ENCODE data around the gene CCDC170.

DNA sequence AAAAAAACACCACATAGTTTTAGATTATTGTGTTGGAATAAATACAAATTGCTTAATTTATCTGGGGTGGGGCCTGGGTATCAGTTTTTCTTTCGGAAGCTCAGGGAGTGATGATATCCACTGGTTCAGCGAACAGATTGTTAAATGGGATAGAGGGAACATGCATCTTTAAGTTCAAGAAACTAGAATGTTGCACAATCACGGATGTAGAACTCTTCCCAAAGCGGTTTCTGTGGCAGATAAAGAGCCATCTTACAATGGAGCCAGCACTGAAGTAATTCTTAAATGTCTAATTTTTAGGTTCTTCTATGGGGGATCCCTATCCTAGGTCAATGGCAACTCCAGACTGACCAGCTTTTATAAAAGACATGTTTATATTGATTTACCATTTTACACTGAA is 32.1 kb upstream of the CCDC170 start:
- TF ChIP-seq POLR2A (IDR thresholded peaks at IDR 0.05; ENCODE audit: low read length): no peak
- no peak for TF ChIP-seq GATA1 (IDR thresholded peaks at IDR 0.05; ENCODE audit: low read depth, low read length)
